M059J (cell line): Measurements from ENCODE around the gene MXD3. TPM values are rescaled to one million over a fixed set of nuclear protein-coding genes. Genes with fewer than 3 reads are reported as not detected.
"Not testable (repeated sequence)": the region's sequence is repeated elsewhere in the genome, so short reads cannot be mapped to it uniquely, and the experiment has no call there.

Experiments used
- DNase-seq: peaks from one replicate; pipeline ENCODE4 v3.0.0-alpha.2; 2012; ENCODE audit warnings: low read depth
- total RNA-seq: library from RNA; depleted of rRNA; stranded (reverse); fragments of >200 nt; shearing (Covaris generic); gene quantifications from 2 replicates; pipeline ENCODE4 v1.2.3, GENCODE V29; 2014

Gene MXD3
- total RNA-seq, 1 experiment from 2014 or later: 36.1 TPM

GRCh38 chr5:177343777-177344176, 32.1 kb upstream of the MXD3 start:
- DNase-seq: no peak

- not testable (repeated sequence) for DNase-seq
Observed at GRCh38 chr5:177343000-177343399, 31.3 kb upstream of the MXD3 start.

- DNase-seq: no peak
Observed at GRCh38 chr5:177339107-177339638, 27.5 kb upstream of the MXD3 start.

- DNase-seq: no peak
Observed at GRCh38 chr5:177338251-177339106, 26.8 kb upstream of the MXD3 start.

GRCh38 chr5:177336603-177337494, 25.2 kb upstream of the MXD3 start:
- no peak for DNase-seq

GRCh38 chr5:177336112-177336511, 24.4 kb upstream of the MXD3 start:
- peak; percentile 22 for DNase-seq

- no peak for DNase-seq
Observed at GRCh38 chr5:177335701-177336065, 24.0 kb upstream of the MXD3 start.

- DNase-seq: no peak
Observed at GRCh38 chr5:177334781-177335700, 23.3 kb upstream of the MXD3 start.

GRCh38 chr5:177334155-177334551, 22.5 kb upstream of the MXD3 start:
- no peak for DNase-seq

- DNase-seq: no peak
Observed at GRCh38 chr5:177333420-177334154, 21.9 kb upstream of the MXD3 start.

GRCh38 chr5:177332896-177333260, 21.2 kb upstream of the MXD3 start:
- no peak for DNase-seq

GRCh38 chr5:177332031-177332895, 20.6 kb upstream of the MXD3 start:
- DNase-seq: no peak

GRCh38 chr5:177330991-177331842, 19.5 kb upstream of the MXD3 start:
- DNase-seq: no peak

GRCh38 chr5:177329883-177330282, 18.2 kb upstream of the MXD3 start:
- DNase-seq: no peak

- peak; percentile 18 for DNase-seq
Observed at GRCh38 chr5:177328545-177329231, 17.0 kb upstream of the MXD3 start.

GRCh38 chr5:177327539-177328522, 16.1 kb upstream of the MXD3 start:
- peak; percentile 84 for DNase-seq

GRCh38 chr5:177325868-177326381, 14.2 kb upstream of the MXD3 start:
- peak; percentile 20 for DNase-seq
